ENCODE data around the gene PYDC1.
"Not testable (repeated sequence)": the region's sequence is repeated elsewhere in the genome, so short reads cannot be mapped to it uniquely, and the experiment has no call there.

PYDC1 gene

GRCh38 chr16:31253642-31254045, 36.7 kb upstream of the PYDC1 start:
- TF ChIP-seq CTCF (IDR thresholded peaks at IDR 0.05; ENCODE audit: low read depth, low read length) = no peak
- no peak for DNase-seq (ENCODE audit: extremely low read depth, low read depth)

GRCh38 chr16:31251435-31251834, 34.5 kb upstream of the PYDC1 start:
- no peak for TF ChIP-seq CTCF (IDR thresholded peaks at IDR 0.05; ENCODE audit: low read depth, low read length)
- DNase-seq (ENCODE audit: extremely low read depth, low read depth) = no peak

GRCh38 chr16:31250782-31251384, 33.9 kb upstream of the PYDC1 start:
- no peak for DNase-seq (ENCODE audit: extremely low read depth, low read depth)
- no peak for TF ChIP-seq CTCF (IDR thresholded peaks at IDR 0.05; ENCODE audit: low read depth, low read length)

GRCh38 chr16:31248344-31248743, 31.4 kb upstream of the PYDC1 start:
- TF ChIP-seq CTCF (IDR thresholded peaks at IDR 0.05; ENCODE audit: low read depth, low read length) = no peak
- DNase-seq (ENCODE audit: extremely low read depth, low read depth) = no peak

- no peak for TF ChIP-seq CTCF (IDR thresholded peaks at IDR 0.05; ENCODE audit: low read depth, low read length)
- DNase-seq (ENCODE audit: extremely low read depth, low read depth) = no peak
These were observed 29.4 kb upstream of the PYDC1 start for GRCh38 chr16:31246296-31246695.

- not testable (repeated sequence) for DNase-seq (ENCODE audit: extremely low read depth, low read depth)
These were observed 28.7 kb upstream of the PYDC1 start for GRCh38 chr16:31245598-31245997.

GRCh38 chr16:31243734-31244670, 27.1 kb upstream of the PYDC1 start:
- no peak for TF ChIP-seq CTCF (IDR thresholded peaks at IDR 0.05; ENCODE audit: low read depth, low read length)
- DNase-seq (ENCODE audit: extremely low read depth, low read depth) = no peak

Data from AG09319 (cell line).